ENCODE results near the gene ITPR1. TPM values are rescaled to one million over a fixed set of nuclear protein-coding genes. Genes with fewer than 3 reads are reported as not detected.

ITPR1 gene
- total and polyA plus RNA-seq, 2 experiments from 2014 or later, result 6.8 to 21.0 TPM

- Histone ChIP-seq H2AFZ (no peak overlapping the region), H3K4me3 (no peak overlapping the region), H3K27ac (ENCODE audit: low read depth) (no peak overlapping the region), H3K9me2 (ENCODE audit: insufficient read depth) (no peaks in the 10 kb centered on the region), H3K4me1 (ENCODE audit: insufficient read depth) (peaks cover 40% of the 10 kb centered on the region), H3K36me3 (ENCODE audit: insufficient read depth) (no peaks in the 10 kb centered on the region), H3K79me2 (replicated peaks; ENCODE audit: insufficient read depth) (no peaks in the 10 kb centered on the region), H4K20me1 (replicated peaks; ENCODE audit: insufficient read depth) (no peaks in the 10 kb centered on the region), H3K4me2 (no peak overlapping the region), H3K27me3 (ENCODE audit: insufficient read depth) (no peaks in the 10 kb centered on the region), H3F3A (replicated peaks; ENCODE audit: low read depth) (no peaks in the 10 kb centered on the region)
- DNase-seq (ENCODE audit: low spot score), result no peak
- Mint-ChIP-seq H3K27me3 (ENCODE audit: insufficient read depth, low read depth, poor library complexity) (no peaks in the 10 kb centered on the region), H3K4me3 (no peak overlapping the region), H3K36me3 (ENCODE audit: low read depth) (peaks cover 3% of the 10 kb centered on the region; the same call in 2 of the 3 replicates), H3K9me3 (no peaks in the 10 kb centered on the region; the same call in 2 of the 3 replicates), H3K4me1 (peaks cover 51% of the 10 kb centered on the region), H3K27ac (no peak overlapping the region)
- no peak for ATAC-seq
- TF ChIP-seq POLR2AphosphoS5 (IDR thresholded peaks at IDR 0.05; ENCODE audit: low read depth) (no peak), CTCF (conservative IDR thresholded peaks at IDR 0.05; ENCODE audit: low read depth in 2 of 2) (no peak), STAT1 (IDR thresholded peaks at IDR 0.05; ENCODE audit: unreplicated experiment) (no peak), ZNF462 (CRISPR knock-in tag; IDR thresholded peaks at IDR 0.05) (no peak), EZH2phosphoT487 (IDR thresholded peaks at IDR 0.05; ENCODE audit: unreplicated experiment) (no peak)
Observed at GRCh38 chr3:4707324-4707723, 214.2 kb downstream of the ITPR1 start.

Measured in GM23338 (cell line).